GM12878 (cell line): ENCODE data around the gene MAPKAP1. TPM values are rescaled to one million over a fixed set of nuclear protein-coding genes. Genes with fewer than 3 reads are reported as not detected.
A peak's percentile ranks its signal among the peaks of the same experiment; 100 is the strongest.

Experiments used
- BRCA1 ChIP-seq: IDR thresholded peaks from 2 replicates; pipeline ENCODE4 v1.6.1; 2011; ENCODE audit warnings: low read depth, low read length, improper control_type of control experiment
- CHD2 ChIP-seq: IDR thresholded peaks from 2 replicates; pipeline ENCODE4 v1.6.1; 2011; ENCODE audit warnings: low read depth, low read length, improper control_type of control experiment, borderline replicate concordance
- CUX1 ChIP-seq: IDR thresholded peaks from 2 replicates; pipeline ENCODE4 v1.6.1; 2012; ENCODE audit warnings: improper control_type of control experiment, low read depth, low read length; ENCODE audit not compliant: insufficient replicate concordance
- HSF1 ChIP-seq: fragments of 150-350 bp; IDR thresholded peaks from 2 replicates; pipeline ENCODE4 v1.6.1; 2014; ENCODE audit warnings: mild to moderate bottlenecking, low read depth, low read length
- JUNB ChIP-seq: IDR thresholded peaks from 2 replicates; pipeline ENCODE4 v1.6.1; 2016; ENCODE audit warnings: antibody characterized with exemption, mild to moderate bottlenecking
- MLLT1 ChIP-seq: fragments of 450-650 bp; IDR thresholded peaks from 2 replicates; pipeline ENCODE4 v1.6.1; 2016; ENCODE audit warnings: mild to moderate bottlenecking
- NR2C2 ChIP-seq: IDR thresholded peaks from 2 replicates; pipeline ENCODE4 v1.6.1; 2011; ENCODE audit warnings: borderline replicate concordance, low read depth; ENCODE audit not compliant: control insufficient read depth, insufficient read length
- NR2F1 ChIP-seq: fragments of 450-650 bp; conservative IDR thresholded peaks from 2 replicates; pipeline ENCODE4 v1.6.1; 2017; ENCODE audit warnings: mild to moderate bottlenecking
- NRF1 ChIP-seq: conservative IDR thresholded peaks from 2 replicates; pipeline ENCODE4 v1.6.1; 2011; ENCODE audit warnings: mild to moderate bottlenecking, low read depth, low read length, improper control_type of control experiment
- PAX8 ChIP-seq: fragments of 450-650 bp; IDR thresholded peaks from 2 replicates; pipeline ENCODE4 v1.6.1; 2017; ENCODE audit warnings: mild to moderate bottlenecking, moderate library complexity
- PBX3 ChIP-seq: IDR thresholded peaks from 2 replicates; pipeline ENCODE4 v1.6.1; 2011; ENCODE audit warnings: mild to moderate bottlenecking, low read depth, low read length, moderate library complexity; ENCODE audit not compliant: insufficient replicate concordance
- PKNOX1 ChIP-seq: fragments of 450-650 bp; IDR thresholded peaks from 2 replicates; pipeline ENCODE4 v1.6.1; 2016; ENCODE audit warnings: mild to moderate bottlenecking
- PML ChIP-seq: IDR thresholded peaks from 2 replicates; pipeline ENCODE4 v1.6.1; 2012; ENCODE audit warnings: low read length, inconsistent platforms
- POLR2A ChIP-seq: IDR thresholded peaks from 2 replicates; pipeline ENCODE4 v1.6.1; 2011; ENCODE audit warnings: low read depth, mild to moderate bottlenecking, low read length
- SPI1 ChIP-seq: IDR thresholded peaks from 2 replicates; pipeline ENCODE4 v1.6.1; 2011; ENCODE audit warnings: low read depth, mild to moderate bottlenecking, low read length, moderate library complexity, borderline replicate concordance; ENCODE audit not compliant: insufficient read depth
- USF2 ChIP-seq: IDR thresholded peaks from 2 replicates; pipeline ENCODE4 v1.6.1; 2011; ENCODE audit warnings: low read depth, low read length, improper control_type of control experiment, borderline replicate concordance
- WRNIP1 ChIP-seq: IDR thresholded peaks from 2 replicates; pipeline ENCODE4 v1.6.1; 2011; ENCODE audit warnings: low read depth, low read length, improper control_type of control experiment, borderline replicate concordance
- ZSCAN29 ChIP-seq: fragments of 450-650 bp; IDR thresholded peaks from 2 replicates; pipeline ENCODE4 v1.6.1; 2017; ENCODE audit warnings: mild to moderate bottlenecking, moderate library complexity
- polyA plus RNA-seq, 11 experiments: library from polyadenylated mRNA; depleted of rRNA in 4 of 11; unstranded in 6 of 11; stranded (reverse) in 5 of 11; fragments of >200 nt; fragmentation: Nextera tagmentation in 4 of 11; fragmentation: Illumina TruSeq in 1 of 11; extraction: Ambion mirVana in 4 of 11; extraction: Trizol in 1 of 11; gene quantifications; 1 replicate in 1 of 11; 2 replicates in 10 of 11; pipeline versions ENCODE4 v1.2.1 to v1.2.3, GENCODE V29; 2011 to 2016; ENCODE audit warnings: inconsistent platforms in 2 of 11, missing spikeins in 2 of 11, low read depth in 1 of 11
- total RNA-seq, 4 experiments: library from RNA; depleted of rRNA in 3 of 4; stranded (reverse); fragments of >200 nt in 3 of 4; fragmentation: Illumina TruSeq in 1 of 4; extraction: Trizol in 1 of 4; gene quantifications; 2 replicates each; pipeline versions ENCODE4 v1.2.1 to v1.2.3, GENCODE V29; 2013 to 2021

Gene MAPKAP1
- total and polyA plus RNA-seq, 10 of the 15 experiments (the other 5 are each of a cell fraction or from before 2014, with no cell fraction given): 5.1 to 188 (median 105) TPM

- TF ChIP-seq JUNB (no peak), ZSCAN29 (no peak), BRCA1 (no peak), NRF1 (peak; percentile 97), CHD2 (peak; percentile 61; the same call in 1 of the 2 replicates), USF2 (no peak), PKNOX1 (peak; percentile 32; the same call in 1 of the 2 replicates), CUX1 (no peak), HSF1 (no peak), NR2C2 (peak; percentile 60), PBX3 (no peak), PML (peak; percentile 65; the same call in 1 of the 2 replicates), WRNIP1 (peak; percentile 71; the same call in 1 of the 2 replicates), MLLT1 (no peak), SPI1 (no peak), POLR2A (peak; percentile 95), PAX8 (no peak), NR2F1 (peak; percentile 69)
Observed at GRCh38 chr9:125706651-125707471, at the start of gene MAPKAP1 (continued).
